SK-N-SH (cell line): ENCODE data around the gene LINS1. TPM values are rescaled to one million over a fixed set of nuclear protein-coding genes. Genes with fewer than 3 reads are reported as not detected.

Experiments
- CTCF ChIA-PET: fragments of 300-600, 350-600 bp; formaldehyde crosslinking; extraction: SDS; loops from one replicate; lab custom pipeline; 2021; lab: Yijun Ruan, JAX
- POLR2A ChIA-PET: fragments of 350-600 bp; sonication (Branson Sonifier 250); formaldehyde crosslinking; extraction: SDS; loops from one replicate; lab custom pipeline; 2020; ENCODE audit warnings: antibody characterized with exemption, inconsistent platforms; lab: Yijun Ruan, JAX
- DNase-seq: peaks from one replicate; pipeline ENCODE4 v3.0.0; 2012
- H2AFZ ChIP-seq: fragments of 200-600 bp; sonication (generic); 2 replicates; pipeline ENCODE4 v1.8.1; 2016; ENCODE audit warnings: antibody characterized with exemption, mild to moderate bottlenecking, low read depth
- H3F3A ChIP-seq: fragments of 200-600 bp; sonication (generic); replicated peaks from 2 replicates; pipeline ENCODE3; 2016; ENCODE audit warnings: antibody characterized with exemption, mild to moderate bottlenecking; ENCODE audit not compliant: insufficient read depth
- H3K27ac ChIP-seq, 2 experiments: fragments of 200-500 bp in 1 of 2; fragments of 200-600 bp in 1 of 2; sonication (Bioruptor generic) in 1 of 2; sonication (generic), shearing (Covaris generic) in 1 of 2; 2 replicates each; pipeline versions ENCODE4 v1.5.1 to v1.6.1; 2014 to 2016; ENCODE audit warnings: low read depth in 2 of 2, inconsistent platforms in 1 of 2, low read length in 1 of 2, mild to moderate bottlenecking in 1 of 2, mixed read lengths in 1 of 2
- H3K27me3 ChIP-seq: fragments of 200-600 bp; sonication (generic), shearing (Covaris generic); 2 replicates; pipeline ENCODE4 v1.6.1; 2016; ENCODE audit warnings: mixed run types; ENCODE audit not compliant: insufficient read depth
- H3K36me3 ChIP-seq, 2 experiments: fragments of 200-500 bp in 1 of 2; fragments of 200-600 bp in 1 of 2; sonication (Bioruptor generic) in 1 of 2; sonication (generic) in 1 of 2; replicated peaks in 1 of 2; 2 replicates each; pipeline versions ENCODE3 to v1.5.1; 2014 to 2016; ENCODE audit warnings: low read length in 1 of 2, mild to moderate bottlenecking in 1 of 2; ENCODE audit not compliant: insufficient read depth in 2 of 2, control insufficient read depth in 1 of 2
- H3K4me1 ChIP-seq, 2 experiments: fragments of 200-500 bp in 1 of 2; fragments of 200-600 bp in 1 of 2; sonication (Bioruptor generic) in 1 of 2; sonication (generic), shearing (Covaris generic) in 1 of 2; 2 replicates each; pipeline versions ENCODE4 v1.5.1 to v1.6.1; 2014 to 2016; ENCODE audit warnings: low read depth in 1 of 2, low read length in 1 of 2, mixed run types in 1 of 2; ENCODE audit not compliant: insufficient read depth in 2 of 2, control insufficient read depth in 1 of 2
- H3K4me2 ChIP-seq: fragments of 200-600 bp; sonication (generic), shearing (Covaris generic); 2 replicates; pipeline ENCODE4 v1.6.1; 2017; ENCODE audit warnings: mixed run types
- H3K4me3 ChIP-seq, 2 experiments: fragments of 200-500 bp in 1 of 2; fragments of 200-600 bp in 1 of 2; sonication (Bioruptor generic) in 1 of 2; sonication (generic), shearing (Covaris generic) in 1 of 2; 2 replicates each; pipeline versions ENCODE4 v1.5.1 to v1.8.1; 2014 to 2016; ENCODE audit warnings: low read depth in 2 of 2, inconsistent platforms in 1 of 2, low read length in 1 of 2, mild to moderate bottlenecking in 1 of 2, mixed read lengths in 1 of 2, moderate library complexity in 1 of 2
- H3K79me2 ChIP-seq: fragments of 200-600 bp; sonication (generic); 2 replicates; pipeline ENCODE4 v1.8.1; 2017; ENCODE audit warnings: mild to moderate bottlenecking; ENCODE audit not compliant: insufficient read depth
- H3K9ac ChIP-seq: fragments of 200-600 bp; sonication (generic); 2 replicates; pipeline ENCODE4 v1.6.1; 2017; ENCODE audit warnings: mixed run types
- H3K9me2 ChIP-seq: fragments of 200-600 bp; sonication (generic); 2 replicates; pipeline ENCODE4 v1.6.1; 2017; ENCODE audit warnings: mixed run types
- H3K9me3 ChIP-seq: fragments of 200-600 bp; sonication (generic); 2 replicates; pipeline ENCODE4 v1.6.1; 2017; ENCODE audit warnings: mixed run types, mild to moderate bottlenecking, moderate library complexity
- H4K20me1 ChIP-seq: fragments of 200-600 bp; sonication (generic); 2 replicates; pipeline ENCODE4 v1.6.1; 2017; ENCODE audit warnings: mild to moderate bottlenecking, mixed run types; ENCODE audit not compliant: insufficient read depth
- CHD2 ChIP-seq: fragments of 150-350 bp; IDR thresholded peaks from 2 replicates; pipeline ENCODE4 v1.6.1; 2018; ENCODE audit warnings: low read length; ENCODE audit not compliant: partially characterized antibody
- CTCF ChIP-seq: fragments of 200-600 bp; sonication (generic); IDR thresholded peaks from 2 replicates; pipeline ENCODE4 v1.6.1; 2017; ENCODE audit warnings: antibody characterized with exemption, mild to moderate bottlenecking, moderate library complexity
- FOXM1 ChIP-seq: IDR thresholded peaks from 2 replicates; pipeline ENCODE4 v1.4.0; 2012; ENCODE audit warnings: low read depth, mild to moderate bottlenecking
- NFIC ChIP-seq: IDR thresholded peaks from 2 replicates; pipeline ENCODE4 v1.4.0; 2012; ENCODE audit warnings: borderline replicate concordance
- RXRA ChIP-seq: IDR thresholded peaks from 2 replicates; pipeline ENCODE4 v1.4.0; 2012; ENCODE audit warnings: low read depth, mild to moderate bottlenecking, borderline replicate concordance
- SIN3A ChIP-seq: IDR thresholded peaks from 2 replicates; pipeline ENCODE4 v1.6.1; 2012; ENCODE audit warnings: low read depth, mild to moderate bottlenecking, low read length, moderate library complexity, borderline replicate concordance
- USF1 ChIP-seq: IDR thresholded peaks from 2 replicates; pipeline ENCODE4 v1.4.0; 2012; ENCODE audit warnings: low read depth, borderline replicate concordance
- WGBS: methylation state at CpG from one replicate; pipeline ENCODE4 v1.1.6; 2017; ENCODE audit warnings: low lambda C conversion rate; 5-methylcytosine and 5-hydroxymethylcytosine counted together
- polyA plus RNA-seq, 3 experiments: library from polyadenylated mRNA; depleted of rRNA; stranded (reverse); fragments of >200 nt; gene quantifications; 2 replicates each; pipeline ENCODE4 v1.2.3, GENCODE V29; 2012

Gene LINS1
- polyA plus RNA-seq, 1 of the 3 experiments (the other 2 are of a cell fraction) = 5.0 TPM

- H3F3A ChIP-seq = peaks cover 3% of the 10 kb centered on the region
- H3K79me2 ChIP-seq = peaks cover 2% of the 10 kb centered on the region
- H3K27me3 ChIP-seq = no peaks in the 10 kb centered on the region
- H3K4me1 ChIP-seq = no peaks in the 10 kb centered on the region
- no peaks in the 10 kb centered on the region for H4K20me1 ChIP-seq
- H3K4me3 ChIP-seq = no peak overlapping the region
- H2AFZ ChIP-seq = no peak overlapping the region
- 100% methylated on average over 4 of the region's 4 CpGs for WGBS
- CTCF ChIA-PET = interaction anchor here (0.9 to 10.9 kb wide), 5 partner anchors 15 to 232 kb away, joined by 3 to 130 read pairs (median 4); no protein-coding TSS in a partner anchor
- POLR2A ChIA-PET = no interaction called here
- H3K27ac ChIP-seq = no peak overlapping the region
- H3K4me2 ChIP-seq = no peak overlapping the region
- DNase-seq = no peak
- H3K9me2 ChIP-seq = no peaks in the 10 kb centered on the region
- no peaks in the 10 kb centered on the region for H3K9me3 ChIP-seq
- peaks cover 26 to 53% of the 10 kb centered on the region in 2 experiments for H3K36me3 ChIP-seq
- H3K9ac ChIP-seq = no peak overlapping the region
- TF ChIP-seq SIN3A (no peak), RXRA (no peak), FOXM1 (no peak), NFIC (no peak), CTCF (no peak), USF1 (no peak)
Measured at GRCh38 chr15:100570735-100571313, 31.2 kb downstream of the LINS1 start.

- Histone ChIP-seq H3K36me3 (peaks cover 26 to 53% of the 10 kb centered on the region in 2 experiments), H2AFZ (no peak overlapping the region), H3K9ac (no peak overlapping the region), H3K79me2 (no peaks in the 10 kb centered on the region; the same call in 1 of the 2 replicates), H3K4me1 (no peaks in the 10 kb centered on the region), H3K9me2 (no peaks in the 10 kb centered on the region), H3K4me3 (no peak overlapping the region), H3K4me2 (no peak overlapping the region)
- whole genome bisulfite sequencing = 97% methylated on average over 3 of the region's 3 CpGs
- no peak for DNase-seq
- TF ChIP-seq USF1 = peak; percentile 38; the same call in 1 of the 2 replicates
- TF ChIP-seq CHD2 = no peak
- TF ChIP-seq, all 33 proteins: peak for 1
- ChIA-PET POLR2A (no interaction called here), CTCF (interaction anchor here (0.9 to 10.9 kb wide), 5 partner anchors 218 to 642 kb away, joined by 3 to 130 read pairs (median 4); no protein-coding TSS in a partner anchor)
- H3F3A ChIP-seq = peaks cover 3% of the 10 kb centered on the region
- no peaks in the 10 kb centered on the region for H4K20me1 ChIP-seq
- no peaks in the 10 kb centered on the region for H3K27me3 ChIP-seq
- H3K9me3 ChIP-seq = no peaks in the 10 kb centered on the region
- no peak overlapping the region for H3K27ac ChIP-seq
Measured at GRCh38 chr15:100570275-100570674, 31.7 kb downstream of the LINS1 start.
